ENCODE data around the gene SLFN14.
"Not testable (repeated sequence)": the region's sequence is repeated elsewhere in the genome, so short reads cannot be mapped to it uniquely, and the experiment has no call there.

Gene SLFN14

GRCh38 chr17:35521654-35522256 lies 38.9 kb downstream of the SLFN14 start:
- not testable (repeated sequence) for DNase-seq (ENCODE audit: low read depth in 2 of 2)

GRCh38 chr17:35521150-35521549 lies 39.5 kb downstream of the SLFN14 start:
- no peak for DNase-seq (ENCODE audit: low read depth in 2 of 2)

GRCh38 chr17:35519906-35520442 lies 40.6 kb downstream of the SLFN14 start:
- DNase-seq (ENCODE audit: low read depth in 2 of 2): no peak

- DNase-seq (ENCODE audit: low read depth in 2 of 2): no peak
These were observed 41.2 kb downstream of the SLFN14 start for GRCh38 chr17:35519439-35519838.

- DNase-seq (ENCODE audit: low read depth in 2 of 2): not testable (repeated sequence)
These were observed 42.2 kb downstream of the SLFN14 start for GRCh38 chr17:35518431-35518830.

GRCh38 chr17:35515027-35515426 lies 45.6 kb downstream of the SLFN14 start:
- DNase-seq (ENCODE audit: low read depth in 2 of 2): no peak

GRCh38 chr17:35514564-35514963 lies 46.1 kb downstream of the SLFN14 start:
- DNase-seq (ENCODE audit: low read depth in 2 of 2): no peak
